HEK293T (cell line): ENCODE data around the gene MSS51.

ENCODE experiments used
- CTCF ChIA-PET: fragments of 350-600 bp; formaldehyde crosslinking; extraction: SDS; loops from one replicate; lab custom pipeline; 2021; ENCODE audit warnings: antibody characterized with exemption, inconsistent platforms; lab: Yijun Ruan, JAX
- POLR2A ChIA-PET: fragments of 350-600 bp; formaldehyde crosslinking; extraction: SDS; loops from one replicate; lab custom pipeline; 2020; ENCODE audit warnings: antibody characterized with exemption, inconsistent platforms; lab: Yijun Ruan, JAX
- DNase-seq: peaks from one replicate; pipeline ENCODE4 v3.0.0; 2012; ENCODE audit warnings: mixed read lengths; ENCODE audit errors: extremely low spot score
- CTBP1 ChIP-seq: fragments of 450-650 bp; IDR thresholded peaks from 2 replicates; pipeline ENCODE4 v1.6.1; 2016; ENCODE audit warnings: borderline replicate concordance
- ELF4 ChIP-seq: fragments of 450-650 bp; IDR thresholded peaks from 2 replicates; pipeline ENCODE4 v1.6.1; 2017; ENCODE audit warnings: antibody characterized with exemption
- FOXK2 ChIP-seq: fragments of 450-650 bp; IDR thresholded peaks from 2 replicates; pipeline ENCODE4 v1.6.1; 2016; ENCODE audit warnings: mild to moderate bottlenecking
- HDGF ChIP-seq: fragments of 450-650 bp; IDR thresholded peaks from 2 replicates; pipeline ENCODE4 v1.6.1; 2017; ENCODE audit warnings: antibody characterized with exemption, borderline replicate concordance
- L3MBTL2 ChIP-seq: fragments of 450-650 bp; conservative IDR thresholded peaks from 2 replicates; pipeline ENCODE4 v1.6.1; 2016; ENCODE audit warnings: mild to moderate bottlenecking
- LEF1 ChIP-seq: fragments of 450-650 bp; IDR thresholded peaks from 2 replicates; pipeline ENCODE4 v1.6.1; 2017; ENCODE audit warnings: mild to moderate bottlenecking, borderline replicate concordance
- NFRKB ChIP-seq: fragments of 450-650 bp; IDR thresholded peaks from 2 replicates; pipeline ENCODE4 v1.6.1; 2016; ENCODE audit warnings: mild to moderate bottlenecking, moderate library complexity
- TF ChIP-seq, protein P1 (sequence below): fragments of 450-650 bp; IDR thresholded peaks from 2 replicates; pipeline ENCODE4 v1.6.1; 2016

The MSS51 gene

DNA sequence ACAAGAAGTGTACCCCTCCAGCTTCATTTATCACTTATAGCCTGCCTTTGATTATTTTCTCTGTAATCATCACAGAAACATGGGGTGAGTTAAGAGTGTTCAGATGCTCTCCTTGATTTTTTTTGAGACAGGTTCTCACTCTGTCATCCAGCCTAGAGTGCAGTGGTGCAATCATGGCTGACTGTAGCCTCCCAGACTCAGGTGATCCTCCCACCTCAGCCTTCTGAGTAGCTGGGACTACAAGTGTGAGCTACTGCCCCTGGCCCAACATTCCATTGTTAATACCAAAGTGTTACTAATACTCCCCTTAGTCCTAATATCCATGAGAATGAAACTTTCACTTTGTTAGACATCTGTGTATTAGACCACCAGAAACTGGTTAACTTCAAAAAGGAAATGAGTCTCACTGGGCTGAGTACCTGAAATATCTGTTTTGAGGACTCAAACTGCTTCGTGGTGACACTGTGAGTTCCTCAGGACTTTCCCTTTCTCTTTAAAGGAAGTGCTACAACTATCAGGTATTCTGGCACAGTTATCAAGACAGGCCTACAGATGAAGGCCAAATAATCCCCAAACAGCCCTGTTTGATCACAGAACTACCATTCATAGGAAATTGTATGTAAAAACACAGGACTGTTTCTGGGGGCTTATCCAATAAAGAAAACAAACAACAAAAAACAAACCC is 54.2 kb downstream of the MSS51 start:
- POLR2A ChIA-PET: interaction anchor here (0.8 to 2.0 kb wide), 2 partner anchors 21 to 34 kb away, joined by 3 to 5 read pairs; partner anchors contain the start of gene CFAP70
- TF ChIP-seq ELF4 (no peak), L3MBTL2 (no peak), LEF1 (no peak), CTBP1 (no peak)
- no peak for DNase-seq
- CTCF ChIA-PET: interaction anchor here (0.7 kb wide), 1 partner anchor 439 kb away, joined by 10 read pairs; no protein-coding TSS in a partner anchor

GRCh38 chr10:73376679-73377078 is 56.7 kb downstream of the MSS51 start:
- TF ChIP-seq, protein P1, sequence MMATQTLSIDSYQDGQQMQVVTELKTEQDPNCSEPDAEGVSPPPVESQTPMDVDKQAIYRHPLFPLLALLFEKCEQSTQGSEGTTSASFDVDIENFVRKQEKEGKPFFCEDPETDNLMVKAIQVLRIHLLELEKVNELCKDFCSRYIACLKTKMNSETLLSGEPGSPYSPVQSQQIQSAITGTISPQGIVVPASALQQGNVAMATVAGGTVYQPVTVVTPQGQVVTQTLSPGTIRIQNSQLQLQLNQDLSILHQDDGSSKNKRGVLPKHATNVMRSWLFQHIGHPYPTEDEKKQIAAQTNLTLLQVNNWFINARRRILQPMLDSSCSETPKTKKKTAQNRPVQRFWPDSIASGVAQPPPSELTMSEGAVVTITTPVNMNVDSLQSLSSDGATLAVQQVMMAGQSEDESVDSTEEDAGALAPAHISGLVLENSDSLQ: no peak
- TF ChIP-seq FOXK2 (no peak), LEF1 (no peak), HDGF (no peak), NFRKB (no peak)
- no peak for DNase-seq
- CTCF ChIA-PET: no interaction called here
- POLR2A ChIA-PET: no interaction called here
